Measurements from ENCODE around the gene PTGDS. TPM values are rescaled to one million over a fixed set of nuclear protein-coding genes. Genes with fewer than 3 reads are reported as not detected.
A peak's percentile ranks its signal among the peaks of the same experiment; 100 is the strongest.

The PTGDS gene
- not detected in 2 replicates for total RNA-seq

DNA sequence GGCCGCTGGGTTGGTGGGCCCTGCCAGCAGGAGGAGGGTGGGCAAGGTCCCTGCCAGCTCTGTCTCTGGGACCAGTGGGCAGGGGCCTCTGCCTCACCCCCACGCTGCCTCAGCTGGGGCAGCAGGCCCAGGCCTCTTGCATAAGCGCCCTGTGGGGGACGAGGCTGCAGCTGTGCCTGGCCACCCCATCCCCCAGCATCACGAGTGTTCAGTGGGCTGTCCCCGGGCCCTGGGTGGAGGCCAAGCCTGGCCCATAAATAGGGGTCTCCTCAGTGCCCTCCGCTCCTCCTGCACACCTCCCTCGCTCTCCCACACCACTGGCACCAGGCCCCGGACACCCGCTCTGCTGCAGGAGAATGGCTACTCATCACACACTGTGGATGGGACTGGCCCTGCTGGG, at the start of gene PTGDS:
Gene PTGDS, plus strand, starts transcription at position 282 of the 400 bp plus-strand sequence. Its CDS starts 75 bp downstream, at position 357.
- no peaks in the 10 kb centered on the region for H3K9me3 Mint-ChIP-seq
- CTCF ChIA-PET: no interaction called here

DNA sequence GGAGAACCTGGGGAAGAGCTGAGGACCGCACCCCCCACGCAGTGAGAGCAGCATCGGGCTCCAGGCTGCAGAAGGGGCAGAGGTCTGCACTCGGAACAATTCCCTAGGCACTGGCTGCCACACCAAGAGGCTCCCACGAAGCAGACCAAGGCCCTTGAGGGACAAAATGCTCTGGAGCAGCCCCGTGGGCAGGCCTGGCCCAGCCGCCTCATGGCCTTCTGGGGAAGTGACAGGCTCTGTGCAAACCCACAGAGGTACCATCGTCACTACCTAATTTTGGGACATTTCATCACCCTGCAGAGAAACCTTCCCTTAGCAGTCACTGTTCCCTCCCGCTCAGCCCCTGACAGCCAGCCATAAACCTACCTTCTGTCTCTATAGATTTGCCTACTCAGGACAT, 48.7 kb upstream of the PTGDS start:
- ChIA-PET CTCF (no interaction called here), POLR2A (interaction anchor here (1.1 kb wide), 1 partner anchor 26 kb away, joined by 3 read pairs; no protein-coding TSS in a partner anchor)
- Mint-ChIP-seq H3K36me3 (ENCODE audit: low read depth) (peaks cover 44% of the 10 kb centered on the region), H3K27ac (peak overlapping the region; percentile 13), H3K9me3 (no peaks in the 10 kb centered on the region), H3K27me3 (no peaks in the 10 kb centered on the region), H3K4me1 (peaks cover 18% of the 10 kb centered on the region), H3K4me3 (no peak overlapping the region)
- DNase-seq (no peak), ATAC-seq (ENCODE audit: low read depth) (peak; percentile 34)
- intact Hi-C loops (cut with micrococcal nuclease): no loop called here
- no peak for TF ChIP-seq CTCF (IDR thresholded peaks at IDR 0.05)

More for the DNA sequence above, at the start of gene PTGDS:
- POLR2A ChIA-PET: no interaction called here
- DNase-seq (no peak), ATAC-seq (ENCODE audit: low read depth) (no peak)
- Mint-ChIP-seq H3K36me3 (ENCODE audit: low read depth) (no peaks in the 10 kb centered on the region), H3K27me3 (peaks cover 28% of the 10 kb centered on the region), H3K27ac (no peak within 1 kb of the TSS), H3K4me1 (no peaks in the 10 kb centered on the region), H3K4me3 (no peak within 1 kb of the TSS)
- intact Hi-C loops (cut with micrococcal nuclease): no loop called here
- no peak for TF ChIP-seq CTCF (IDR thresholded peaks at IDR 0.05)

GRCh38 chr9:136930014-136930413, 47.3 kb upstream of the PTGDS start:
- CTCF ChIA-PET: no interaction called here
- H3K27ac Mint-ChIP-seq: no peak overlapping the region
- DNase-seq: no peak
- no peak for ATAC-seq (ENCODE audit: low read depth)
- H3K4me3 Mint-ChIP-seq: no peak overlapping the region
- POLR2A ChIA-PET: interaction anchor here (0.6 kb wide), 1 partner anchor 357 kb away, joined by 3 read pairs; no protein-coding TSS in a partner anchor
- no peaks in the 10 kb centered on the region for H3K27me3 Mint-ChIP-seq
- no peak for TF ChIP-seq CTCF (IDR thresholded peaks at IDR 0.05)
- H3K4me1 Mint-ChIP-seq: peaks cover 18% of the 10 kb centered on the region
- intact Hi-C loops (cut with micrococcal nuclease): no loop called here
- peaks cover 32% of the 10 kb centered on the region for H3K36me3 Mint-ChIP-seq (ENCODE audit: low read depth)
- H3K9me3 Mint-ChIP-seq: no peaks in the 10 kb centered on the region

DNA sequence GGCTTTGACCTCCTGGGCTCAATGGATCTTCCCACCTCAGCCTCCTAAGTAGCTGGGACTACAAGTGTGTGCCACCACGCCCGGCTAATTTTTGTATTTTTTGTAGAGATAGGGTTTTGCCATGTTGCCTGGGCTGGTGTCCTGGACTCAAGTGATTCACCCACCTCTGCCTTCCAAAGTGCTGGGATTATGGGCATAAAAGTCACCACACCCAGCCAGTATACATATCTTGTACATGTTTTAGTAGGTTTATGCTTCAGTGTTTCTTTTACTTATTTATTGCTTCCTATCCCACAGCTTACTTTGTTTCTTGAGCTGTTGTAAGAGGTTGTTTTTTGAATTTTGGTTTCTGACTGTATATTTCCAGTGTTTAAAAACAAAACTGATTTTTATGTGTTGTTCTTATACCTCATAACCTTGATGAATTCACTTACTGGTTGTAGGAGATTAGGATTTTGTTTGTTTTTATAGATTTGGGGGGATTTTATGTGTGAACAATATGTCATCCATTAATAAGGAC, 45.6 kb upstream of the PTGDS start:
- DNase-seq (no peak), ATAC-seq (ENCODE audit: low read depth) (no peak)
- H3K27me3 Mint-ChIP-seq: no peaks in the 10 kb centered on the region
- no peak overlapping the region for H3K4me3 Mint-ChIP-seq
- peaks cover 21% of the 10 kb centered on the region for H3K36me3 Mint-ChIP-seq (ENCODE audit: low read depth)
- no peaks in the 10 kb centered on the region for H3K9me3 Mint-ChIP-seq
- peak overlapping the region; percentile 62 for H3K27ac Mint-ChIP-seq
- CTCF ChIA-PET: interaction anchor here (0.6 kb wide), 1 partner anchor 354 kb away, joined by 3 read pairs; no protein-coding TSS in a partner anchor
- intact Hi-C loops (cut with micrococcal nuclease): no loop called here
- H3K4me1 Mint-ChIP-seq: peaks cover 18% of the 10 kb centered on the region
- TF ChIP-seq CTCF (IDR thresholded peaks at IDR 0.05): no peak
- POLR2A ChIA-PET: interaction anchor here (0.5 to 1.3 kb wide), 4 partner anchors 45 to 168 kb away, joined by 4 to 8 read pairs (median 6); partner anchors contain the start of gene TRAF2

DNA sequence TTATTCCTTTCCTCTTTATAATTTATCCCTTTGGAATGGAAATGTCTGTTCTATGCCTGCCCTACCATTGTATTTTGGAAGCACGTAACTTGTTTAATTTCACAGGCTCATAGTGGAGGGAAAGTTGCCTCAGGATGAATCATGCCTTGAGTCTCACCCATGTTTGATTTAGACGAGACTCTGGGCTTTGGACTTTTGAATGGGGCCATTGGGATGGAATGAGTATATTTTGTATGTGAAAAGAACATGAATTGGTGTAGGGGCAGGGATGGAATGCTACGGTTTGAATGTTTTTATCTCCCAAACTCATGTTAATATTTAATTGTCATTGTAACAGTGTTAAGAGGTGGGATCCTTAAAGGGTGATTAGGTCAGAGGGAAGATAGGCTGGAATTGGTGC, 43.0 kb upstream of the PTGDS start:
- H3K27me3 Mint-ChIP-seq: no peaks in the 10 kb centered on the region
- intact Hi-C loops (cut with micrococcal nuclease): no loop called here
- H3K9me3 Mint-ChIP-seq: no peaks in the 10 kb centered on the region
- H3K36me3 Mint-ChIP-seq (ENCODE audit: low read depth): peaks cover 20% of the 10 kb centered on the region
- no peak overlapping the region for H3K4me3 Mint-ChIP-seq
- H3K4me1 Mint-ChIP-seq: peaks cover 18% of the 10 kb centered on the region
- H3K27ac Mint-ChIP-seq: no peak overlapping the region
- TF ChIP-seq CTCF (IDR thresholded peaks at IDR 0.05): no peak
- no peak for DNase-seq
- ChIA-PET POLR2A (no interaction called here), CTCF (no interaction called here)
- no peak for ATAC-seq (ENCODE audit: low read depth)
